ENCODE data around the gene CABP4. TPM values are rescaled to one million over a fixed set of nuclear protein-coding genes. Genes with fewer than 3 reads are reported as not detected.
A peak's percentile ranks its signal among the peaks of the same experiment; 100 is the strongest.
"Not testable (repeated sequence)": the region's sequence is repeated elsewhere in the genome, so short reads cannot be mapped to it uniquely, and the experiment has no call there.

CABP4 gene
- total and polyA plus RNA-seq, 2 donors (not counting 3 experiments of a cell fraction or from before 2014, with no cell fraction given), result 2.4 to 5.0 TPM

DNA sequence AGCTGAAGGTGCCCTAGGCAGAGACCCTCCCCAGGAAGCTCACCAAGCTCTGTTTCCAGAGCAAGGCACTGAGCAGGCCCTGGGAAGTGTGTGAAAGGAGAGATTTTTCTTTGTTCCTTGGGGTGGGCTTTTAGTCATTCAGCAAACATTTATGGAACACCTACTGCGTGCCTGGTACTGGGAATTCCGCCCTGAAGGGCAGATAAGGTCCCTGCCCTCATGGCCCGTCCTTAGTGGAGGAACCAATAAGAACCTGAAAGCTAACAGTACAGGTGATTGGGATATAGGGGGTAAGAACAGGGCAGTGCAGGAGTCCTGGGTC, 10.0 kb downstream of the CABP4 start:
- H4K20me1 ChIP-seq (replicated peaks; ENCODE audit: control insufficient read depth, extremely low read depth, insufficient read depth, low read length), result no peaks in the 10 kb centered on the region
- no peaks in the 10 kb centered on the region for H3K9me1 ChIP-seq (replicated peaks; ENCODE audit: control insufficient read depth, extremely low read depth, insufficient read depth, low read length)
- peak overlapping the region; percentile 68 for H3K4me2 ChIP-seq (ENCODE audit: insufficient read depth, low read length)
- TF ChIP-seq POLR2A (IDR thresholded peaks at IDR 0.05; ENCODE audit: low read depth, low read length), result peak; percentile 11
- no peak for TF ChIP-seq EZH2 (IDR thresholded peaks at IDR 0.05; ENCODE audit: borderline replicate concordance, low read depth, low read length, severe bottlenecking)
- TF ChIP-seq MYC (IDR thresholded peaks at IDR 0.05; ENCODE audit: low read depth, low read length), result no peak
- no TSS peak for BruUV-seq (replicated peaks)
- ChIA-PET POLR2A (no interaction called here), CTCF (interaction anchor here (0.8 kb wide), 1 partner anchor 63 kb away, joined by 4 read pairs; the partner anchor contains the start of gene PPP1CA)
- intact Hi-C loops (cut with micrococcal nuclease), result loop anchor here (2.0 to 5.0 kb wide), 2 partner anchors 44 to 97 kb away; no protein-coding TSS in a partner anchor
- no peak overlapping the region for H2AFZ ChIP-seq (ENCODE audit: low read depth, low read length)
- no peaks in the 10 kb centered on the region for H3K27me3 ChIP-seq (ENCODE audit: control insufficient read depth in 2 of 2, insufficient read depth in 2 of 2, low read length in 2 of 2)
- peak overlapping the region; percentile 12 for H3K9ac ChIP-seq (replicated peaks; ENCODE audit: extremely low read depth, insufficient read depth, low read length)
- H3K4me1 ChIP-seq (ENCODE audit: control insufficient read depth, extremely low read depth, insufficient read depth, low read length), result peaks cover 19% of the 10 kb centered on the region
- peak overlapping the region; percentile 25 to 64 (median 41) for H3K4me3 ChIP-seq (replicated peaks in 1 of 3; ENCODE audit: insufficient read depth in 1 of 3, low read depth in 1 of 3, low read length in 3 of 3)
- FAIRE-seq (no peak), DNase-seq (ENCODE audit: low read depth, low spot score) (no peak)
- H3K27ac ChIP-seq (ENCODE audit: insufficient read depth, low read depth, low read length), result peak overlapping the region; percentile 30
- dilution Hi-C loops (cut with MboI; ENCODE audit: extremely low pct_ligation_motif_present, low sequenced_read_pairs), result no loop called here
- H3K9me3 ChIP-seq (replicated peaks; ENCODE audit: control insufficient read depth, insufficient read depth, low read length), result no peaks in the 10 kb centered on the region
- no peaks in the 10 kb centered on the region for H3K79me2 ChIP-seq (ENCODE audit: control insufficient read depth, insufficient read depth, low read length)
- no peaks in the 10 kb centered on the region for H3K36me3 ChIP-seq (ENCODE audit: control insufficient read depth in 2 of 2, extremely low read depth in 1 of 2, insufficient read depth in 2 of 2, low read length in 2 of 2)

DNA sequence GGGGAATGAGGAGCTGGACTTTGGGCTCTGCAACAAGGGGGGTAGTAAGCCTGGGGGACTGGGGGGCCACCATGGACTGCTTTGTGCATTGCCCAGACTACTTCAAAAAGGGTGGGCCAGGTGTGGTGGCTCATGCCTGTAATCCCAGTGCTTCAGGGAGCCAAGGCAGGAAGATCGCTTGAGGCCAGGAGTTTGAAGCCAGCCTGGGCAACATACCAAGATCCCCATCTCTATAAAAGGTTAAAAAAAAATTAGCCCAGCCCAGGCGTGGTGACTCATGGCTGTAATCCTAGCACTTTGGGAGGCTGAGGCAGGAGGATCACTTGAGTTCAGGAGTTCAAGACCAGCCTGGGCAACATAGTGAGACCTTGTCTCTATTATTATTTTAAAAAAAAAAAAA, 10.4 kb downstream of the CABP4 start:
- H3K4me1 ChIP-seq (ENCODE audit: control insufficient read depth, extremely low read depth, insufficient read depth, low read length), result peaks cover 19% of the 10 kb centered on the region
- H4K20me1 ChIP-seq (replicated peaks; ENCODE audit: control insufficient read depth, extremely low read depth, insufficient read depth, low read length); BruUV-seq (replicated peaks); POLR2A ChIA-PET; H3K27ac ChIP-seq (ENCODE audit: insufficient read depth, low read depth, low read length); H3K4me2 ChIP-seq (ENCODE audit: insufficient read depth, low read length); H3K79me2 ChIP-seq (ENCODE audit: control insufficient read depth, insufficient read depth, low read length); H3K9me3 ChIP-seq (replicated peaks; ENCODE audit: control insufficient read depth, insufficient read depth, low read length); dilution Hi-C loops (cut with MboI; ENCODE audit: extremely low pct_ligation_motif_present, low sequenced_read_pairs); H3K36me3 ChIP-seq (ENCODE audit: control insufficient read depth in 2 of 2, extremely low read depth in 1 of 2, insufficient read depth in 2 of 2, low read length in 2 of 2); DNase-seq (ENCODE audit: low read depth, low spot score); H3K4me3 ChIP-seq (replicated peaks in 1 of 3; ENCODE audit: insufficient read depth in 1 of 3, low read depth in 1 of 3, low read length in 3 of 3); H2AFZ ChIP-seq (ENCODE audit: low read depth, low read length); H3K27me3 ChIP-seq (ENCODE audit: control insufficient read depth in 2 of 2, insufficient read depth in 2 of 2, low read length in 2 of 2); FAIRE-seq; H3K9me1 ChIP-seq (replicated peaks; ENCODE audit: control insufficient read depth, extremely low read depth, insufficient read depth, low read length); H3K9ac ChIP-seq (replicated peaks; ENCODE audit: extremely low read depth, insufficient read depth, low read length): not testable (repeated sequence)
- intact Hi-C loops (cut with micrococcal nuclease), result loop anchor here (2.0 to 5.0 kb wide), 2 partner anchors 45 to 97 kb away; no protein-coding TSS in a partner anchor
- CTCF ChIA-PET, result interaction anchor here (0.8 kb wide), 1 partner anchor 64 kb away, joined by 4 read pairs; the partner anchor contains the start of gene PPP1CA
